ENCODE results near the gene CCK.

GRCh38 chr3:42275217-42275616 lies 9.2 kb upstream of the CCK start:
- TF ChIP-seq CTCF (IDR thresholded peaks at IDR 0.05) (no peak), POLR2A (IDR thresholded peaks at IDR 0.05) (no peak)
